HG03135 (cell line): Measurements from ENCODE around the gene COQ10A.
A peak's percentile ranks its signal among the peaks of the same experiment; 100 is the strongest.

ENCODE experiments used
- ATAC-seq: cut with Tn5 transposase; IDR thresholded peaks from one replicate; pipeline ENCODE4 v1.9.1; 2021; ENCODE audit warnings: mild to moderate bottlenecking, moderate library complexity; ENCODE audit not compliant: unreplicated experiment

Gene COQ10A

GRCh38 chr12:56308714-56309113 is 42.0 kb downstream of the COQ10A start:
- no peak for ATAC-seq

DNA sequence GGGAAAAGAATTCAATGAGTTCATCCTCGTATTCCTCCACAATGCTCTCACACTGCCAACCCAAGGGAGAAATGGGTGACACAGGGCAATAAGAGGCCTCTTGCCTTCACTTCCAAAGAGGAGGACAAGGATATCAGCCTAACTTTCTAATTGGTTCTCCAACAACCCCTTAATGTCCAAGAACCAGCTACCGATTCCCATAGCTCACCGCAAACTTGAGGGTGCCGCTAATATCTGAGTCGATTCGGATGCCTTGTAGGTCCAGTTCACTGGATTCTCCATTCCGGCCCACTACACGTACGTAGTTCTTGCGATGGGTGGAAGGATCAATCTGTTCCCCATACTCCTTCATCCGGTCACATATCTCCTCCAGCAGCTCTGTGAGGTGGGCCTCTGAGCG is 44.3 kb downstream of the COQ10A start:
- no peak for ATAC-seq

- ATAC-seq = no peak
Measured at GRCh38 chr12:56315249-56315621, 48.5 kb downstream of the COQ10A start.

DNA sequence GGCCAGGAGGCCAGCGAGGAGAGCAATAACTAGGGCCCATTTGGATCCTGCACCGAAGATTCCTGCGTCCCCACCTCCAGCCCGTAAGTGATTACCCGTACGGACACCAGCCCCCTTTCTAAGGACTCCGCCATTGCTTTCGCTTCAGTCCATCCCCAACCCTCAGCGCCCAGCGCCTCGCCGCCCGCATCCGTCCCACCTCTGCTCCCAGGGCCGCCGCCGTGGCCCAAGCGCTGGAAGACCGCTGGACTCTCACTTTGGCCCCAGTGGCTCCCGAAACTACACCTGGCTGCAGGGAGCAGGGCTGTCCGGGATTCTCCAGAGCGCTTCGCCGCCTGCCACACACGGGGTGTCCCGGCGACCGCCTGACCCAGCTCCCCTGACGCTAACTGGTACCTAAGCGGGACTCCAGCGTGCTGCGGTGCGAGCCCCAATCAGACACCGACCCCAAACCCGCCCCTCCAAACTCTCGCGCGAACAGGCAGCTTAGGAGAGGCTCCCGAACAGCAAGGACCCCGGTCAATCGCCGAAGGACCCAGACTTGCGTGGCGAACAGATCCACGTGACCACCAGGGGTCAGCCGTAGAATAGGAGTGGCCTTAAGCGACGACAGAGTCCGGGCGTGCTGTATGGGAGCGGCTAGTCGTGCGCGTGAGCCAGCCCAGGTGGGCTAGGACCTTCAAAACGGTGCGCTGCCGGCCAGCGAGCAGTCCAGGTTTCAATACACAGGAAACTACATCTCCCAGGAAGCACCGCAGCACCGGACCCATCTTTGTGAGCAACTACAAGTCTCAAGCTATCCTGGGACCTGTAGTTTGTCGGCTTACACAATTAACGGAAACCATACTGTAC is 49.1 kb downstream of the COQ10A start, which contains the start of gene CNPY2:
CNPY2 (minus strand) TSS at position 367 of the 852 bp plus-strand sequence. CDS start 771 bp downstream, outside the sequence.
- peak; percentile 92 for ATAC-seq

DNA sequence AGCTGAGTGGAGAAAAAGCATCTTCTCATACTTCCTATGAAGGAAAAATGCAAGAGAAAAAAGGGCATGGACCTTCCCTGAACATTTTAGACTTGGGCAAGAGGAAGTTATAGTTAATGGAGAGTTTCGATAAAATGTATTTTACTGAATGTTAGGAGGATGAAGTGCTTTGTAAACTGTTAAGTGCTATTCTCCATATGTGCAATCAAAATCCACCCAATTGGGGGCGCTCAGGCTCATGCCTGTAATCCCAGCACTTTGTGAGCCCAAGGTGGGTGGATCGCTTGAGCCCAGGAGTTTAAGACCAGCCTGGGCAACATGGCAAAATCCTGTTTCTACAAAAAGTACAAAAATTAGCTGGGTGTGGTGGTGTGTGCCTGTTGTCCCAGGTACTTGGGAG is 50.9 kb downstream of the COQ10A start:
- no peak for ATAC-seq
